ENCODE data around the gene MVB12B. TPM values are rescaled to one million over a fixed set of nuclear protein-coding genes. Genes with fewer than 3 reads are reported as not detected.

Gene MVB12B
- total RNA-seq, 4 donors from 2014 or later: 6.1 to 18.0 (median 13.2) TPM

DNA sequence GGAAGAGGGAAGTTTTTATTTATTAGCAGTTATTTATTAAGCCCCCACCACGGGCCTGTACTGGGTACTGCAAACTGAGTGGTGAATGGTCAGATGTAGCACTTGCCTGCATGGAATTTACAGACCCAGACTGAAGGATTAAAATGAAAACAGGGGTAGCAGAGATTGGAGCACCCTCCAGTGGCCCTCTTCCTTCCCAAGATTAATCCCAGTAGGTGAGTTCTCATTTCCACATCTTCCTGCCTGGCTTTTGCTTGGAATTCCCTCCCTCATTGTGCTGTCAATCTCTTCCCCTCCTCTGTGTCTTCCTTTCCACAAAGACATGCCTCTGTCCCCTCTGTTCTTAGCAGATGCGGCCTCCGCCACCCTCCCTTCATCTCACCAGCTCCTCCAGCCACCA is 39.2 kb downstream of the MVB12B start:
- DNase-seq (no peak), ATAC-seq (no peak)
- Histone ChIP-seq H3K4me3 (no peak overlapping the region), H3K9me3 (no peaks in the 10 kb centered on the region), H3K27me3 (no peaks in the 10 kb centered on the region), H3K36me3 (no peaks in the 10 kb centered on the region), H3K4me1 (peaks cover 6 to 15% of the 10 kb centered on the region in 2 donors), H3K27ac (no peak overlapping the region)
- in situ Hi-C loops (cut with MboI; ENCODE audit: low sequenced_read_pairs in 4 of 4): no loop called here
- TF ChIP-seq, protein P1, sequence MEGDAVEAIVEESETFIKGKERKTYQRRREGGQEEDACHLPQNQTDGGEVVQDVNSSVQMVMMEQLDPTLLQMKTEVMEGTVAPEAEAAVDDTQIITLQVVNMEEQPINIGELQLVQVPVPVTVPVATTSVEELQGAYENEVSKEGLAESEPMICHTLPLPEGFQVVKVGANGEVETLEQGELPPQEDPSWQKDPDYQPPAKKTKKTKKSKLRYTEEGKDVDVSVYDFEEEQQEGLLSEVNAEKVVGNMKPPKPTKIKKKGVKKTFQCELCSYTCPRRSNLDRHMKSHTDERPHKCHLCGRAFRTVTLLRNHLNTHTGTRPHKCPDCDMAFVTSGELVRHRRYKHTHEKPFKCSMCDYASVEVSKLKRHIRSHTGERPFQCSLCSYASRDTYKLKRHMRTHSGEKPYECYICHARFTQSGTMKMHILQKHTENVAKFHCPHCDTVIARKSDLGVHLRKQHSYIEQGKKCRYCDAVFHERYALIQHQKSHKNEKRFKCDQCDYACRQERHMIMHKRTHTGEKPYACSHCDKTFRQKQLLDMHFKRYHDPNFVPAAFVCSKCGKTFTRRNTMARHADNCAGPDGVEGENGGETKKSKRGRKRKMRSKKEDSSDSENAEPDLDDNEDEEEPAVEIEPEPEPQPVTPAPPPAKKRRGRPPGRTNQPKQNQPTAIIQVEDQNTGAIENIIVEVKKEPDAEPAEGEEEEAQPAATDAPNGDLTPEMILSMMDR (IDR thresholded peaks at IDR 0.05 in 4 of 5, conservative IDR thresholded peaks at IDR 0.05 in 1 of 5): peak in 1 of 5 experiments; percentile 8
- TF ChIP-seq POLR2A (IDR thresholded peaks at IDR 0.05): no peak
- intact Hi-C loops (cut with DNase I; ENCODE audit: low total_unique reads): no loop called here

DNA sequence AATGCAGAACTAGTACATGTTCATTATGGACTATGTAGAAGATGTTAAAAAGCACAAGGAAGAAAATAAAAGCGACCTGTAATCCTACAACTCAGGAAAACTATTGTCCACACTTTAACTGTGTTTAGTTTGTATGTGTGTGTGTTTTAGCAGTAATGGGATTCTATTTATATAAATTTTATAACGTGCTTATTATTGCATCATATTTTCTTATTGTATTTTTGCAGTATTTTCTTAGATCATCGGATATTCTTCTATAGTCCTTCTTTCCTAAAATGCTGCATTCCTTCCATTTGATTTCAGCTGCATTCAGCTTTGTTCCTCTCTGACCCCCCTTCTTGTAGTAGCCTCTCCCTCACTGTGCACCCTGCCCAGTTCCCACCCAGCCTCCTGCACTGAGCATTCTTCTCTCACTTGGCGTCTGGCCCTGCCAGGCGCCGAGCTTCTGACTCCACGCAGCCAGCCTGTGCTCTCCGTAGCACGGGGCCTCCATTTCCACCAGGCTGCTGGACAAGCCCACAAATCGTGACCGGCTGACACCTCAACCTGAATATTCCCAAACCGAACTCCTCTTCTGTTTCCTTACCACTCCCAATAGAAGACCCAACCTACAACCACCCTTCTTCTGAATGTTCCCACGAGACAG is 39.9 kb downstream of the MVB12B start:
- peak; percentile 33 to 43 for ATAC-seq
- no peaks in the 10 kb centered on the region for H3K36me3 ChIP-seq

DNA sequence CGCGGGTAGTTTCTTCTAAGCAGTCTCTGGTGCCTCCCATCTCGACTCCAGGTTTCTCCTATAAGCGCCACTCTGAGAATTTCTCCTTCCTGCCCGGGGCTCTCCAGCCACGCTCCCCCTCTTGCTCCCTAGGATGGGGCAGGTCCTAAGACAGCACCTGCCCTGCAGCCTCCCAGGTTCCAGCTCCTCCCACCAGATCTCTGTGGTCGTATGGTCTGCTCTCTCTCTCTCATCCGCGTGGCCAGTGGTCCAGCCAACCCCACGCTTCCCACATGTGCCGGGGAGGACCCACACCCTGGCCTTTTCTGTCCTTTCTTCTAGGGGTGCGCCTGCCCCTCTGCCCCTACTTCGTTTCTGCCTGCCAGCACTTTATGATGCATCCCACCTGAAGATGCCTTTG is 40.5 kb downstream of the MVB12B start:
- TF ChIP-seq, protein P1 (IDR thresholded peaks at IDR 0.05 in 4 of 5, conservative IDR thresholded peaks at IDR 0.05 in 1 of 5): no peak
- TF ChIP-seq POLR2A (IDR thresholded peaks at IDR 0.05): no peak
- no peaks in the 10 kb centered on the region for H3K9me3 ChIP-seq
- H3K4me3 ChIP-seq: no peak overlapping the region
- peak overlapping the region in 2 of 4 donors; percentile 7 to 37 for H3K27ac ChIP-seq
- intact Hi-C loops (cut with DNase I; ENCODE audit: low total_unique reads): no loop called here
- in situ Hi-C loops (cut with MboI; ENCODE audit: low sequenced_read_pairs in 4 of 4): no loop called here
- no peaks in the 10 kb centered on the region for H3K36me3 ChIP-seq
- ATAC-seq: no peak
- H3K4me1 ChIP-seq: peaks cover 6 to 15% of the 10 kb centered on the region in 2 donors
- no peaks in the 10 kb centered on the region for H3K27me3 ChIP-seq
- DNase-seq: no peak

More for the DNA sequence above, 39.9 kb downstream of the MVB12B start:
- DNase-seq: no peak
- H3K27ac ChIP-seq: peak overlapping the region in 3 of 4 donors; percentile 7 to 37 (median 26)
- H3K9me3 ChIP-seq: no peaks in the 10 kb centered on the region
- TF ChIP-seq, protein P1 (IDR thresholded peaks at IDR 0.05 in 4 of 5, conservative IDR thresholded peaks at IDR 0.05 in 1 of 5): no peak
- TF ChIP-seq POLR2A (IDR thresholded peaks at IDR 0.05): no peak
- in situ Hi-C loops (cut with MboI; ENCODE audit: low sequenced_read_pairs in 4 of 4): no loop called here
- intact Hi-C loops (cut with DNase I; ENCODE audit: low total_unique reads): no loop called here
- no peak overlapping the region for H3K4me3 ChIP-seq
- no peaks in the 10 kb centered on the region for H3K27me3 ChIP-seq
- H3K4me1 ChIP-seq: peaks cover 6 to 15% of the 10 kb centered on the region in 2 donors

DNA sequence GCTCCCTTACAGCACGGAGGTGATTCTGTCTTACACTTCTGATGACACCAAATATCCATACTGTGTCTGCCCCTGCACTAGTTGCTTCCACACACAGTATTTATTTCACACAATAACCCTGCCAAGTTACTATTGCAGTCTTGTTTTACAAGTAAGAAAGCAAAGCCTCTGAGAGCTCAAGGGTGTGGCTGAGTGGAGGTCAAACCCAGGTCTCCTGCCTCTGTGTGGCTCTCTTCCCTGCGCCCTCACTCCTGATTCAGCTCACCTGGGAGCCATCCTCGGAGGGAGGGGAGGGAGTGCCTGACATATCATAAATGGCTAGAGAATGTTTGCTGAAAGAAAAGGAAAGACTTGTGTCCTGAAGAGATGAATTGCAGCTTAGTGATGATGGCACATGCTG is 41.0 kb downstream of the MVB12B start:
- H3K9me3 ChIP-seq: no peaks in the 10 kb centered on the region
- ATAC-seq (peak in 1 of 2 donors; percentile 47), DNase-seq (no peak)
- intact Hi-C loops (cut with DNase I; ENCODE audit: low total_unique reads): no loop called here
- TF ChIP-seq, protein P1 (IDR thresholded peaks at IDR 0.05 in 4 of 5, conservative IDR thresholded peaks at IDR 0.05 in 1 of 5): no peak
- TF ChIP-seq POLR2A (IDR thresholded peaks at IDR 0.05): no peak
- no peak overlapping the region for H3K4me3 ChIP-seq
- peaks cover 6 to 15% of the 10 kb centered on the region in 2 donors for H3K4me1 ChIP-seq
- no peaks in the 10 kb centered on the region for H3K27me3 ChIP-seq
- no peaks in the 10 kb centered on the region for H3K36me3 ChIP-seq
- in situ Hi-C loops (cut with MboI; ENCODE audit: low sequenced_read_pairs in 4 of 4): no loop called here
- peak overlapping the region in 1 of 4 donors; percentile 37 for H3K27ac ChIP-seq
